ENCODE data around the gene NHLH1.

Gene NHLH1

DNA sequence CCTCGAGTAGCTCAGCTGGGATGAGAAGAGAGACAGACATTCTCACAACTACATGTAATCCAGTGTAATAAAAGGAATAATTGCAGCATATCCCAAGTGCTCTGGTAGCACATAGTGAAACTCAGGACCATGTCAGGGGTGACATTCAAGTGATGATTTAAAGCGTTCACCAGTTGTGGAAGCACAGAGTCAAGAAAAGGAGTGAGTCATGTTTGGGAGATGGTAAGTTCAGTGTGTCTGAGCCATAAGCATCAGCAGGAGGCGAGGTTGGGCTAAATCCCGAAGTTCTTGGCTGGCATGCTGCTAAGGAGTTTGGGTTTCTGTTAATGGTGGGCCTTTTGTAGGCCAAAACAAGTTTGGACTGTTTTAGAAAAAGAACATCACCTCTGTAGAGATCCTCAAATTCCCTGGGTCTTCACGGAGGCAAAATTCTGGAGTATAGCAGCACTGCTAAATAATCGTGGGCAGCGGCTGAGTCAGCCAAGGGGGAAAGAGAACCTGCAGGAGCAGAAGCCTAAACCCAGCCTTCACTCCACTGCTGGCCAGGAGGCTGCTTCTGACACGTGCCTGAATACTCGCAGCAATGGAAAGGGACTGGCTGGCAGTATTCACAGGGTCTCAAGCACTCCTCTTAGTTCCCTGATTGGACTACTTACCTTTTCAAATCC, 7.2 kb upstream of the NHLH1 start:
- DNase-seq (ENCODE audit: low read depth), result no peak

DNA sequence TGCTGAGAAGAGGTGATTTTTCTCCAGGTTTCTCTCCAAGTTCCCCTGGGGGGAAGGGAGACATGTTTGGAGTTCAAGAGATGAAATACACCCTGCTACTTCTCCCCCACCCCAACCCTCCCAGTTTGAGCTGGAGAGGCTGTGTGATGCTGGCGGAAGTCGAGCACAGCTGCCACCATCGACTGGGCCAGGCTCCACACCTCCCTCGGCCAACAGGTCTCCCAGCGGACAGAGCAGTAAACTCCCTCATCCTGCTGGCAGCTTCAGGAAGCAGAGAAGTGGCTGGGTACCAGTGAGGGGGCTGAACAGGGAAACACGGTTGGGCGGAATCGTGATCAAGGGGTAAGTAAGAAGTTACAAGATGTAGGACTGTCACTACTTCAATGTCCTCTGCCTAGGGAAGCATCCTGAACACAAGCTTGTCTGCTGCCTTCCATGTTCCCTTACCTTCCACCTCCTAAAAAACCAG, 6.6 kb upstream of the NHLH1 start:
- DNase-seq (ENCODE audit: low read depth), result no peak

DNA sequence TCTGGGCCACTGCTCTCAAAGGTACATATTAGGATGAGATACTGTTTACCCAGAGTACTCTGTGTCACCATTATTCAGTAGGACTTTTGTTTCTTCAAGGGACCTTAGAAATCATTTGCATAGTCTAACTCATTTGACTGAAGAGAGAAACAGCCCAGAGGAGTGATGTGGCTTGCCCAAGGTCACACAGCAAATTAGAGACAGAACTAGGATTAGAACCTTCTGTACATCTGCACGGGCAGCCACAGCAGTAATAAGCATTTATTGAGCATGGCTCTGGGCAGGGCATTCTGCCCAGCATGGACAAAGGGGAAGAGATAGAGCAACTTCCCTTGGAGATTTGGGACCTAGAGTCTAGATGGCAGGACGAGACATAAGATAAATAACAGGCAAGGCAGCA, 5.7 kb upstream of the NHLH1 start:
- DNase-seq (ENCODE audit: low read depth), result no peak

DNA sequence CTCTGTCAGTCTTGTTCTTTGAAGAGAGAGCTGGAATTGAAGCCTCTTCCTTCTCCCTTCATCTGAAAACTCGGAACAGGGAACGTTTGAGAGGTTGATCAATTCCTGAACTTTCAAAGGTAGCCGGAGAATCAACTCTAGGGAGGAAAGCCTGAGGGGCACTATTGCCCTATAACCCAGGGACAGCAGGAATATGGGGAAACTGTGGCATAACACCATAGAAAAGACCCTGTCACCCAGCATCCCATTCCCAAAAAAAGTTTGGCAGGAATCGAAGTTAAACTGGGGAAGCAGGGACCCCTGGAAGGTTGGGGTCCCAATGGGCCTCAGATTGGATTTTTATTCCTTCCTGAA, 5.1 kb upstream of the NHLH1 start:
- no peak for DNase-seq (ENCODE audit: low read depth)

DNA sequence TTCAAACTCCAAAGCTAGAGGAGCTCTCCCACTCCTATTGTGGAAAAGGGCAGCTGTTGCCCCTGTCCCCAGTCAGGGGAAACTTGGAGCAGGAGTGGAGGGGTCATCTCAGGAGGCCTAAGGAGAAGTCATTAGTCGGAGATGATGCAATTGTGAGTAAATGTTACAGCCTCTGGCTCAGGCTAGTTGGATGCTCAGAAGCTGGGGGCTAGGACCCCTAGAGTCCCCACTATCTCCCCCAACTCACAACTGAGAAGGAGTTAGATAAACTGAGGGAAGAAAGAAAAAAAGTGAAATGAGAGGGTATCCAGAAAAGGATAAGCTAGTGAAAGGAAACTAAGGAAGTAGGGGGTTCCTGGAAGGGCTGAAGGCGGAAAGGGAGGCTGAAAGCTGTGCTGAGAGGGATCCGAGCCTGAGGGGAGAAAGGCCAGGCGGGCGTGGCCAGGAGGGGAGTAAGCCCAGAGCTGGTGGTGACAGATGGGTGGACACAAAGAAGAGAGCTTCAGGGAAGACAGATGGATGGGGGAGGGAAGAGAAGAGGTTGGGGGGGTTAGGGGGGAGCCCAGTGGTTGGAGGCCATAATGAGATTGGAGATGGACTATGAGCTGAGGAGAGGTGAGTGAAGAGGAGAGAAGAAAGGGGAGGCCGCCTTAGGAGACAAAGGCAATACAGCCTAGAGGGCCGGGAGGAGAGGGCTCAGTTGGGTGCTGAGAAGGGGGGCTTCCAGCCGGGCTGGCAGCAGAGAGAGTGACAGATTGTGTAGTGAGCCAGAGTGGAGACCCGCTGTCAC, 4.5 kb upstream of the NHLH1 start:
- no peak for DNase-seq (ENCODE audit: low read depth)

DNA sequence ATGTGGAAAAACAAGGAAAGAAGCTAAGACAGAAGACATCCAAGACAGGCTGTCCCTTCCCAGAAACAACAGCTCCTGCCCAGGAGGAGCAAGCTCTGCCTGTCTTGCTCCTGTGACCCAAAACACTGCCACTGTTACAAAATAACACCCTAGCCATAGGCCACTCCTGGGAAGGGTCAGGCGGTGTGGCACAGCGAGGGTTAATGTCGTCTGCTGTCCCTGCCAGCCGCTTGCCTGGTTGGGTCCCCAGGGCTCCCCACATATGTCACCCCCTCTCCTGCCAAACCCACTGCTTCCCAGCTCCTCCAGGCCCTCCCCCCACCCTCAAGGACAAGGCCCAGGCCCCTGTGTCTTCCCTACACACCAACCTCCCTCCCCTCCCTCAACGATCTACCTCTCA, 3.9 kb upstream of the NHLH1 start:
- DNase-seq (ENCODE audit: low read depth), result no peak

DNA sequence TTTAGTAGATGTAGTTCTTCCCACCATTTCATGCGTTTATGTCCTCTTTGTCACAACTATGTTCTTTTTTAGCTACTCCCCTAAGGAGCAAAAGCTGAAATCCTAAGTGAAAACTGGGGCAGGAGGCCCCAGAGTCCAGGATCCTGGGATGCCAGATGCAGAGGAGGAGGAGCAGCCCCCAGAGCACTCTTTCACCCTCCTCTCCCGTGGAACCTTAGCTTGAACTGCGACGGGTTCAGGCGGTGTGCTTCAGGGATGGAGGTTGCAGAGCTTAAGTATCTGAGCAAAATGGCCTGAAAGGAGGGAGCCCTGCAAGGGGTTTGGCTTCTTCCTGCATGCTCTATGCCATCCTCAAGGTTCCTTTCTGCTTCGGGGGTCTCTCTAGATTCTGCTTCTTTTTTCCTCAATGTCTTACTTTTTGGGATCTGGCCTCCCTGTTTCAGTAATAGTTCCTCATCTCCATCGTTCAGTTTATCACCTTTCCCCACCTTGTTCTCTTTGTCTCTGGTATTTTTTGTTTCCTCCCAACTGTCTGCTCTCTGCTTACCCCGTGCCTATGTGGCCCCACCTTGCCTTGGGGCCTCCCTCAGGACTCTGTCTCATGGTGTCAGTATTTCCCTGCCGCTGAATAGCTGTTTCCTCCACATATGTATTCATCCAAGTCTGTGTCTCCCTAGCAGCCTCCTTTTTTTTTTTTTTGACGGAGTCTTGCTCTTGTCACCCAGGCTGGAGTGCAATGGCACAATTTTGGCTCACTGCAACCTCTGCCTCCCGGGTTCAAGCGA, 2.7 kb upstream of the NHLH1 start:
- DNase-seq (ENCODE audit: low read depth), result no peak

DNA sequence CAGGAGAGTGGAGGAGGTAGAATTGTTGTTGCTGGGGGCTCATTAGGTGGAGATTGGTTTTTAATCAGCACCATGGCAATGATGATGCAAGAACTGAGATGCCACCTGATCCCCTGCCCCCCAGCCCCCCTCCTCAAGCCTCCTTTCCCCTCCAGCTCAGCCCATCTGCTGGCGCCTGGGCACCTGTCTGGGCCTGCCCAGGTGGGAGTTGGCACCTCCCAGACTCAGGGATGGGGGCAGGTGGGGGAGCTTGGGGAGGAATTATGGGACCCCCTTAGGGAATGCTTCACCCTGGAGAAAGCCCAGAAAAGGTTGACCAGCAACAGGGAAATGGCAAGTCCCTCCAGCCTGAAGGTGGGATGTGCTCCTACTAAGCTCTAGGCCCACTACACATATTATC, 1.5 kb upstream of the NHLH1 start:
- no peak for DNase-seq (ENCODE audit: low read depth)

- DNase-seq (ENCODE audit: low read depth), result no peak
These were observed 637 bp downstream of the NHLH1 start for GRCh38 chr1:160367516-160367900.

- no peak for DNase-seq (ENCODE audit: low read depth)
These were observed 1.4 kb downstream of the NHLH1 start for GRCh38 chr1:160367934-160368923.

DNA sequence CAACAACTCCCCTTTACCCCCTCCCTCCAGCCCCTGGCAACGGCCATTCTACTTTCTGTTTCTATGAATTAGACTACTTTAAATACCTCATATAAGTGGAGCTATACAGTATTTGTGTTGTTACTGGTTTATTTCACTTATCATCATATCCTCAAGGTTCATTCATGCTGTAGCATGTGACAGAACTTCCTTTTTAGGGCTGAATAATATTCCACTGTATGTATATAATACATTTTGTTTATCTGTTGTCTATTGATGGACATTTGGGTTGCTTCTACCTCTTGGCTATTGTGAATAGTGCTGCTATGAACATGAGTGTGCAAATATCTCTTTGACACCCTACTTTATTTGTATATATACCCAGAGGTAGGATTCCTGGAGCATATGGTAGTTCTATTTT, 2.2 kb downstream of the NHLH1 start:
- DNase-seq (ENCODE audit: low read depth), result no peak

DNA sequence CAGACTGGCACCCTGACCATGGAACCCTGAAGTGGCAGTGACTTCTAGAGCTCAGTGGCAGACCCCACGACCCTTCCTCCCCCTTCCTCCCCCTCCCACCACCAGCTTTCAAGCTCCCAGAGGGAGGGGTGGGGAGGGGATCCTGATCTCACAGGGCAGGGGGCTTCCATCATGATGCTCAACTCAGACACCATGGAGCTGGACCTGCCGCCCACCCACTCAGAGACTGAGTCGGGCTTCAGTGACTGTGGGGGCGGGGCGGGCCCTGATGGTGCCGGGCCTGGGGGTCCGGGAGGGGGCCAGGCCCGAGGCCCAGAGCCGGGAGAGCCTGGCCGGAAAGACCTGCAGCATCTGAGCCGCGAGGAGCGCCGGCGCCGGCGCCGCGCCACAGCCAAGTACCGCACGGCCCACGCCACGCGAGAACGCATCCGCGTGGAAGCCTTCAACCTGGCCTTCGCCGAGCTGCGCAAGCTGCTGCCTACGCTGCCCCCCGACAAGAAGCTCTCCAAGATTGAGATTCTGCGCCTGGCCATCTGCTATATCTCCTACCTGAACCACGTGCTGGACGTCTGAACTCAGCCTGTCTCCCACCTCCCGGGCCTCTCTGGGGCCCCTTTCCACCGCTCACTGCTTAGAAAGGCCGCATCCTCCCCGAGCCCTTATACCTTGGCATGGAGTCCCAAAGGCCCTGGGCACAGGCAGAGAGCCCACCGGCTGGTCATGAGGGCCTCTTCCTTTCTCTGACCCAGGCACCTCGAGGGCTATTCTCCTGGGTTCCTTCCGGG, 3.9 kb downstream of the NHLH1 start:
- DNase-seq (ENCODE audit: low read depth), result no peak

- no peak for DNase-seq (ENCODE audit: low read depth)
These were observed 4.4 kb downstream of the NHLH1 start for GRCh38 chr1:160371346-160371631.

GRCh38 chr1:160371756-160372155, 4.9 kb downstream of the NHLH1 start:
- DNase-seq (ENCODE audit: low read depth), result no peak

GRCh38 chr1:160373696-160374095, 6.8 kb downstream of the NHLH1 start:
- DNase-seq (ENCODE audit: low read depth), result no peak

GRCh38 chr1:160374306-160375110, 7.6 kb downstream of the NHLH1 start:
- no peak for DNase-seq (ENCODE audit: low read depth)

GRCh38 chr1:160375788-160376524, 9.1 kb downstream of the NHLH1 start:
- no peak for DNase-seq (ENCODE audit: low read depth)

DNA sequence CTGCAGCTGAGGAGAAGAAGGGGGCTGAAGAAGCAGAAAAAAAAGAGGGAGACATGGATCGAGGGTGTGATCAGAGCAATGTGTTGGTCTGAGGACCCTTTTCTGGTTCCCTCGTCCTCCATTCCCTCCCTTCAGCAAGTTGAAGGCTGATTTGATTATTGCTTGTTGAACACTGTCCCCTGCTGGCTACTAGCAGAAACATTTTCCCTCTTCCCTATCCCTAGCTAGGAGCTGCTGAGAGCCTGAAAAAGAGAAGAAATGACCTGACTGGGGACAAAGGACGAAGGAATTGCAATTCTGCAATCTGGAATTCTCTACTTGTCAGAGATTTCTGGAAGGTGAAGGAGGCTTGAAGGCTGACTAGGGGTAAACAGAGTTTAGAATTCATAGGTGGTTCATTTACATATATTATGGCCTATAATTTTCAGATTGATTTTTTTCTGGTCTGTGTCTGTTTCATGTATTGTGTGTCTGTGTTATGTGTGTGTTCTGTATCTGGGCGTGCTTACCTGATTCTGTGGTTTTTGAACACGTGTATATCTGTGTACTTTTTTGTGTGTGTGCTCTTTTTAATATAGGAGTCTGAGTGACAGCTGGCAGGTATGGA, 9.8 kb downstream of the NHLH1 start:
- DNase-seq (ENCODE audit: low read depth), result no peak

DNA sequence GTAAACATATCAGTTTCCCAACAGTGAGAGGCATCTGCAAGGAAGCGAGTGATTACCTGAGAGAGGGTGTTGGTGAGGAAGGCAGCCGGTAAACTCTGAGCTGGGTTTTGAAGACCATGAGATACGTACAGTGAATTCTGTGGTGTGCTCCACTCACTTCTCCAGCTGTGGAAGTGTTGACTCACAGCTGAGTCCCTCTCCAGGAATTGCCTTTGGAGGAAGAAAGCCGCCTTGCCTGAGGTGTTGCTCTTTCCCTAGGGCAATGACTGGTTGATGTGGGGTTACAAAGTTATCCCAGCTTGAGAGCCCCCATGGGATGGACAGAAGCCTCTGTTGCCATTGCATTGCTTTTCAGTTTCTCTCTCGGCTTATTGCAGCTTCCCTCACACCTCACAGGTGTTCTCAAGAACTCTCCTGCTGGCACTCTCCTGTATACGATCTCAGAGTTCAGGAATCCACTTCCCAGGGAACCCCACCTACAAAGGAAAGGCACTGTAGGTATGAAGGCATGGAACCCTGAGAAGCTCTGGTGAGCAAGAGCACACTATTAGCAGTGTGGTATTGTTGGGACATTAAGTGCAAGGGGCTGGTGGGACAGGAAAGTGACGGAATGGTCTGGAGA, 10.8 kb downstream of the NHLH1 start:
- DNase-seq (ENCODE audit: low read depth), result no peak
